IMR-90 (cell line): ENCODE measurements around the gene SNCA. TPM values are rescaled to one million over a fixed set of nuclear protein-coding genes. Genes with fewer than 3 reads are reported as not detected.
A peak's percentile ranks its signal among the peaks of the same experiment; 100 is the strongest.

Source experiments
- ATAC-seq: fragments of 200-7000 bp; cut with Tn5 transposase; 2 replicates; pipeline ENCODE4 v1.9.1; 2020; ENCODE audit warnings: low read depth, mild to moderate bottlenecking, moderate library complexity
- BruUV-seq: library from RNA; stranded (reverse); fragments of 400-500 nt; replicated peaks from 2 replicates; lab custom pipeline; 2021; lab: Mats Ljungman, UMichigan
- CTCF ChIA-PET: fragments of 300-600 bp; formaldehyde crosslinking; extraction: SDS; loops from one replicate; lab custom pipeline; 2021; ENCODE audit warnings: antibody characterized with exemption; lab: Yijun Ruan, JAX
- POLR2A ChIA-PET: fragments of 300-600 bp; sonication (Branson Sonifier 250); formaldehyde crosslinking; loops from one replicate; lab custom pipeline; 2022; ENCODE audit warnings: antibody characterized with exemption; ENCODE audit not compliant: unreplicated experiment; lab: Charles Lee
- DNase-seq: peaks from one replicate; pipeline ENCODE4 v3.0.0; 2013
- H2AFZ ChIP-seq: replicated peaks from 2 replicates; pipeline ENCODE3; 2013; ENCODE audit warnings: low read length, mild to moderate bottlenecking; ENCODE audit not compliant: poor library complexity
- H2AK5ac ChIP-seq: 2 replicates; pipeline ENCODE4 v1.6.1; 2013; ENCODE audit warnings: low read depth, low read length, inconsistent platforms
- H2AK9ac ChIP-seq: replicated peaks from 2 replicates; pipeline ENCODE3; 2013; ENCODE audit warnings: mild to moderate bottlenecking, low read depth, low read length, moderate library complexity; ENCODE audit not compliant: poor library complexity
- H2BK120ac ChIP-seq: 2 replicates; pipeline ENCODE4 v1.6.1; 2013; ENCODE audit warnings: low read depth, low read length, inconsistent platforms
- H2BK15ac ChIP-seq: 3 replicates; pipeline ENCODE4 v1.6.1; 2013; ENCODE audit warnings: low read depth, low read length, inconsistent platforms
- H2BK20ac ChIP-seq: 2 replicates; pipeline ENCODE4 v1.6.1; 2013; ENCODE audit warnings: low read depth, mild to moderate bottlenecking, inconsistent platforms, low read length, moderate library complexity
- H2BK5ac ChIP-seq: 2 replicates; pipeline ENCODE4 v1.6.1; 2013; ENCODE audit warnings: mild to moderate bottlenecking, low read depth, low read length, inconsistent platforms; ENCODE audit not compliant: poor library complexity, severe bottlenecking
- H3K14ac ChIP-seq: replicated peaks from 2 replicates; pipeline ENCODE4 v1.6.1; 2013; ENCODE audit warnings: low read depth, low read length, inconsistent platforms
- H3K18ac ChIP-seq: 2 replicates; pipeline ENCODE4 v1.6.1; 2013; ENCODE audit warnings: low read depth, low read length, control low read depth
- H3K23ac ChIP-seq: 2 replicates; pipeline ENCODE4 v1.6.1; 2013; ENCODE audit warnings: low read depth, low read length, inconsistent platforms
- H3K27ac ChIP-seq: 2 replicates; pipeline ENCODE4 v1.5.1; 2013; ENCODE audit warnings: mild to moderate bottlenecking, control low read depth, low read length; ENCODE audit not compliant: insufficient read depth
- H3K27me3 ChIP-seq: 2 replicates; pipeline ENCODE4 v1.6.1; 2013; ENCODE audit warnings: low read length; ENCODE audit not compliant: control insufficient read depth, insufficient read depth
- H3K36me3 ChIP-seq: 2 replicates; pipeline ENCODE4 v1.6.1; 2013; ENCODE audit warnings: low read length, mixed read lengths; ENCODE audit not compliant: control insufficient read depth, insufficient read depth
- H3K4ac ChIP-seq: 2 replicates; pipeline ENCODE4 v1.6.1; 2013; ENCODE audit warnings: low read depth, low read length, inconsistent platforms
- H3K4me1 ChIP-seq: 2 replicates; pipeline ENCODE4 v1.6.1; 2013; ENCODE audit warnings: low read length, mixed read lengths; ENCODE audit not compliant: control insufficient read depth, insufficient read depth
- H3K4me2 ChIP-seq: 2 replicates; pipeline ENCODE4 v1.6.1; 2013; ENCODE audit warnings: low read depth, mild to moderate bottlenecking, control low read depth, low read length, moderate library complexity
- H3K4me3 ChIP-seq: 2 replicates; pipeline ENCODE4 v1.5.1; 2013; ENCODE audit warnings: low read depth, mild to moderate bottlenecking, control low read depth, low read length, moderate library complexity; ENCODE audit not compliant: insufficient read depth
- H3K56ac ChIP-seq: 2 replicates; pipeline ENCODE4 v1.6.1; 2013; ENCODE audit warnings: low read length, inconsistent platforms; ENCODE audit not compliant: insufficient read depth; ENCODE audit errors: extremely low read depth
- H3K79me1 ChIP-seq, 2 experiments: 2 replicates each; pipeline ENCODE4 v1.6.1; 2013; ENCODE audit warnings: low read length in 2 of 2, inconsistent platforms in 1 of 2, low read depth in 1 of 2
- H3K9ac ChIP-seq: 2 replicates; pipeline ENCODE4 v1.6.1; 2013; ENCODE audit warnings: low read depth, low read length, control low read depth
- H3K9me1 ChIP-seq: 2 replicates; pipeline ENCODE4 v1.6.1; 2013; ENCODE audit warnings: low read length, inconsistent platforms; ENCODE audit not compliant: insufficient read depth
- H3K9me3 ChIP-seq: 2 replicates; pipeline ENCODE4 v1.6.1; 2013; ENCODE audit warnings: low read length; ENCODE audit not compliant: control insufficient read depth, insufficient read depth
- H4K20me1 ChIP-seq: 2 replicates; pipeline ENCODE4 v1.6.1; 2013; ENCODE audit warnings: low read length, inconsistent platforms; ENCODE audit not compliant: insufficient read depth
- H4K5ac ChIP-seq: 2 replicates; pipeline ENCODE4 v1.6.1; 2013; ENCODE audit warnings: mild to moderate bottlenecking, low read depth, low read length, control low read depth
- H4K8ac ChIP-seq, 2 experiments: 2 replicates each; pipeline ENCODE4 v1.6.1; 2013; ENCODE audit warnings: low read depth in 2 of 2, low read length in 2 of 2, control low read depth in 1 of 2, inconsistent platforms in 1 of 2
- H4K91ac ChIP-seq: 2 replicates; pipeline ENCODE4 v1.6.1; 2013; ENCODE audit warnings: low read depth, low read length, inconsistent platforms; ENCODE audit not compliant: insufficient read depth
- CEBPB ChIP-seq: IDR thresholded peaks from 2 replicates; pipeline ENCODE4 v1.6.1; 2012; ENCODE audit warnings: low read depth, low read length, improper control_type of control experiment
- WGBS, 2 experiments: methylation state at CpG; one replicate each; pipeline versions ENCODE4 v1.1.5 to v1.1.7; 2013; ENCODE audit warnings: missing lambda C conversion rate in 2 of 2; ENCODE audit not compliant: insufficient read length in 1 of 2; ENCODE audit errors: extremely low coverage in 2 of 2; 5-methylcytosine and 5-hydroxymethylcytosine counted together
- dilution Hi-C: fragments of 300-500 bp; cut with HindIII; formaldehyde crosslinking; loops from one replicate; pipeline ENCODE4 v1.14.3; 2018; ENCODE audit warnings: low sequenced_read_pairs; ENCODE audit not compliant: unreplicated experiment
- in situ Hi-C: fragments of 300-500 bp; cut with MboI; formaldehyde crosslinking; loops from 3 replicates; pipeline ENCODE4 v1.14.3; 2019; ENCODE audit warnings: low sequenced_read_pairs, inconsistent platforms, mixed read lengths
- intact Hi-C: fragments of 100-400 bp; cut with micrococcal nuclease; formaldehyde crosslinking; loops from 2 replicates; pipeline ENCODE4 v1.10.0; 2022
- polyA plus RNA-seq, 3 experiments: library from polyadenylated mRNA; depleted of rRNA; stranded (reverse); fragments of >200 nt; gene quantifications; 2 replicates each; pipeline ENCODE4 v1.2.3, GENCODE V29; 2012; ENCODE audit warnings: low replicate concordance in 1 of 3
- total RNA-seq: library from RNA; depleted of rRNA; stranded (reverse); fragments of >200 nt; gene quantifications from 2 replicates; pipeline ENCODE4 v1.2.3, GENCODE V29; 2012
- TF ChIP-seq, protein P1 (sequence below): fragments of 150-350 bp; IDR thresholded peaks from 2 replicates; pipeline ENCODE4 v1.6.1; 2017; ENCODE audit warnings: mild to moderate bottlenecking, antibody characterized with exemption, low read length, low read depth

The SNCA gene
- total and polyA plus RNA-seq, 2 of the 4 experiments (the other 2 are of a cell fraction), result 0.36 to 0.46 TPM

DNA sequence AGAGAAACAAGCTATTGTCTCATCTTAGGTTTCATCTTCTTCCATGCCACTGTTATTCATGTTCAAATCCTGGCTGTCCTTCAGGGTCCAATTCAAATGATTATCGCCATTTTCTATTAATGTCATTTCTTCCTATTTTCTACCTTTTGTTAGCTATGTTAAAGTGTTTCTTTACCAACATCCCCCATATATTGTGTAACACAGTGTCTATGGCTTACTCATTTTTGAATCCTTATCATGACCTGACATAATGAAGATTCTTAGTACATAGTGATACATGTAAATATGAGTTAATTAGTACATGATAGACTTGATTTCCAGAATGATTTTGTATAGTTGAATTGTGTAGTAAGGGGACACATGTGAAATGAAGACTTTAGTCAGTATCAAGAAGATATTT, 152.4 kb downstream of the SNCA start:
- Histone ChIP-seq H4K20me1 (no peaks in the 10 kb centered on the region), H2BK120ac (no peak overlapping the region), H3K4me2 (no peak overlapping the region), H2BK15ac (no peak overlapping the region), H4K5ac (no peak overlapping the region), H3K56ac (no peak overlapping the region), H3K79me1 (no peaks in the 10 kb centered on the region), H2AK9ac (no peak overlapping the region), H3K18ac (no peak overlapping the region), H3K23ac (no peak overlapping the region), H3K14ac (no peak overlapping the region), H2BK5ac (no peak overlapping the region), H4K91ac (no peak overlapping the region), H4K8ac (no peak overlapping the region), H3K27ac (no peak overlapping the region), H3K9me3 (no peaks in the 10 kb centered on the region), H3K9me1 (no peaks in the 10 kb centered on the region), H2AFZ (no peak overlapping the region), H2BK20ac (no peak overlapping the region), H3K4me1 (no peaks in the 10 kb centered on the region), H3K4ac (no peak overlapping the region), H3K4me3 (no peak overlapping the region), H3K36me3 (no peaks in the 10 kb centered on the region), H3K9ac (no peak overlapping the region), H2AK5ac (no peak overlapping the region), H3K27me3 (no peaks in the 10 kb centered on the region)
- intact Hi-C loops (loop anchor here (10.0 kb wide), 1 partner anchor 1730 kb away; no protein-coding TSS in a partner anchor), in situ Hi-C loops (no loop called here), dilution Hi-C loops (no loop called here)
- TF ChIP-seq, protein P1, sequence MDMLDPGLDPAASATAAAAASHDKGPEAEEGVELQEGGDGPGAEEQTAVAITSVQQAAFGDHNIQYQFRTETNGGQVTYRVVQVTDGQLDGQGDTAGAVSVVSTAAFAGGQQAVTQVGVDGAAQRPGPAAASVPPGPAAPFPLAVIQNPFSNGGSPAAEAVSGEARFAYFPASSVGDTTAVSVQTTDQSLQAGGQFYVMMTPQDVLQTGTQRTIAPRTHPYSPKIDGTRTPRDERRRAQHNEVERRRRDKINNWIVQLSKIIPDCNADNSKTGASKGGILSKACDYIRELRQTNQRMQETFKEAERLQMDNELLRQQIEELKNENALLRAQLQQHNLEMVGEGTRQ, result no peak
- 0 out of 2 replicates have a peak, but pooled peaks have one; percentile 12 for TF ChIP-seq CEBPB
- BruUV-seq, result no TSS peak
- WGBS, 2 experiments, result no CpG with 5 or more reads among the region's 1 CpG
- no peak for ATAC-seq
- CTCF ChIA-PET, result no interaction called here
- no peak for DNase-seq
- POLR2A ChIA-PET, result no interaction called here
